GM12878 (cell line): ENCODE data around the gene PREP. TPM values are rescaled to one million over a fixed set of nuclear protein-coding genes. Genes with fewer than 3 reads are reported as not detected.

Experiments
- ATAC-seq: fragments of 200-7000 bp; cut with Tn5 transposase; 3 replicates; pipeline ENCODE4 v1.9.1; 2020; ENCODE audit warnings: mild to moderate bottlenecking, moderate library complexity
- BruUV-seq: library from RNA; stranded (reverse); fragments of 400-500 nt; replicated peaks from 2 replicates; lab custom pipeline; 2021; lab: Mats Ljungman, UMichigan
- CTCF ChIA-PET: fragments of 300-600 bp; sonication (Branson Sonifier 250); formaldehyde crosslinking; extraction: SDS; loops from one replicate; lab custom pipeline; 2021; ENCODE audit warnings: inconsistent platforms; lab: Yijun Ruan, JAX
- POLR2A ChIA-PET: fragments of 350-600 bp; formaldehyde crosslinking; extraction: SDS; loops from one replicate; lab custom pipeline; 2021; ENCODE audit warnings: inconsistent platforms; lab: Charles Lee
- RAD21 ChIA-PET: fragments of 300-600 bp; sonication (Branson Sonifier 250); formaldehyde crosslinking; loops from one replicate; lab custom pipeline; 2023; ENCODE audit warnings: antibody characterized with exemption; ENCODE audit not compliant: unreplicated experiment; lab: Charles Lee
- SMC1A ChIA-PET: fragments of 300-600 bp; sonication (Branson Sonifier 250); formaldehyde crosslinking; loops from one replicate; lab custom pipeline; 2023; ENCODE audit not compliant: unreplicated experiment, uncharacterized antibody; lab: Charles Lee
- DNase-seq: peaks from one replicate; pipeline ENCODE4 v3.0.0-alpha.2; 2011; ENCODE audit warnings: low read depth, low spot score
- FAIRE-seq: peaks from 3 replicates; lab custom pipeline; 2011; peaks lifted over from hg19 to GRCh38; lab: Jason Lieb, UNC
- H2AFZ ChIP-seq: 2 replicates; pipeline ENCODE4 v1.6.0; 2011; ENCODE audit warnings: low read depth, low read length, control low read depth; ENCODE audit not compliant: control insufficient read depth
- H3K27ac ChIP-seq: 2 replicates; pipeline ENCODE4 v1.5.1; 2011; ENCODE audit warnings: control low read depth; ENCODE audit not compliant: control insufficient read depth, insufficient read depth
- H3K27me3 ChIP-seq, 2 experiments: replicated peaks in 1 of 2; 2 replicates each; pipeline versions ENCODE4 v1.6.0 to v1.6.1; 2011; ENCODE audit warnings: low read length in 1 of 2; ENCODE audit not compliant: control insufficient read depth in 2 of 2, insufficient read depth in 2 of 2
- H3K36me3 ChIP-seq, 2 experiments: 2 replicates each; pipeline ENCODE4 v1.5.1; 2011; ENCODE audit warnings: low read length in 1 of 2; ENCODE audit not compliant: control insufficient read depth in 2 of 2, insufficient read depth in 2 of 2
- H3K4me1 ChIP-seq: 2 replicates; pipeline ENCODE4 v1.6.1; 2011; ENCODE audit warnings: mild to moderate bottlenecking, low read length, moderate library complexity, mixed read lengths; ENCODE audit not compliant: control insufficient read depth, insufficient read depth
- H3K4me2 ChIP-seq: 2 replicates; pipeline ENCODE4 v1.6.0; 2011; ENCODE audit warnings: control low read depth; ENCODE audit not compliant: control insufficient read depth, insufficient read depth
- H3K4me3 ChIP-seq: fragments of 200-600 bp; sonication (generic); 2 replicates; pipeline ENCODE4 v1.5.1; 2016
- H3K79me2 ChIP-seq: 2 replicates; pipeline ENCODE4 v1.6.0; 2011; ENCODE audit warnings: low read length; ENCODE audit not compliant: control insufficient read depth, insufficient read depth
- H3K9ac ChIP-seq: 2 replicates; pipeline ENCODE4 v1.8.0; 2011; ENCODE audit warnings: low read length, control low read depth, mixed read lengths; ENCODE audit not compliant: control insufficient read depth, insufficient read depth
- H3K9me3 ChIP-seq: replicated peaks from 3 replicates; pipeline ENCODE4 v1.5.1; 2011; ENCODE audit warnings: mild to moderate bottlenecking, low read length; ENCODE audit not compliant: control insufficient read depth, insufficient read depth
- H4K20me1 ChIP-seq: 2 replicates; pipeline ENCODE4 v1.6.0; 2011; ENCODE audit not compliant: control insufficient read depth, insufficient read depth
- CREB1 ChIP-seq: IDR thresholded peaks from 2 replicates; pipeline ENCODE4 v1.6.1; 2012; ENCODE audit warnings: low read depth, mild to moderate bottlenecking, inconsistent platforms
- E4F1 ChIP-seq: fragments of 450-650 bp; IDR thresholded peaks from 2 replicates; pipeline ENCODE4 v1.6.1; 2018; ENCODE audit warnings: borderline replicate concordance, mild to moderate bottlenecking; ENCODE audit not compliant: partially characterized antibody
- IKZF1 ChIP-seq: fragments of 450-650 bp; conservative IDR thresholded peaks from 2 replicates; pipeline ENCODE4 v1.6.1; 2017; ENCODE audit warnings: antibody characterized with exemption, mild to moderate bottlenecking
- PAX8 ChIP-seq: fragments of 450-650 bp; IDR thresholded peaks from 2 replicates; pipeline ENCODE4 v1.6.1; 2017; ENCODE audit warnings: mild to moderate bottlenecking, moderate library complexity
- POU2F2 ChIP-seq: IDR thresholded peaks from 3 replicates; pipeline ENCODE4 v1.6.1; 2011; ENCODE audit warnings: low read depth, mild to moderate bottlenecking, low read length, borderline replicate concordance
- RCOR1 ChIP-seq: conservative IDR thresholded peaks from 2 replicates; pipeline ENCODE4 v1.6.1; 2012; ENCODE audit warnings: low read depth, low read length, improper control_type of control experiment
- RELB ChIP-seq: fragments of 450-650 bp; IDR thresholded peaks from 2 replicates; pipeline ENCODE4 v1.6.1; 2017; ENCODE audit warnings: low read depth, mild to moderate bottlenecking, moderate library complexity
- STAT1 ChIP-seq: fragments of 450-650 bp; conservative IDR thresholded peaks from 2 replicates; pipeline ENCODE4 v1.6.1; 2014; ENCODE audit warnings: antibody characterized with exemption, mild to moderate bottlenecking
- WGBS: methylation state at CpG from one replicate; pipeline ENCODE4 v1.1.6; 2016; ENCODE audit warnings: low lambda C conversion rate; ENCODE audit not compliant: insufficient replicate concordance, insufficient coverage; ENCODE audit errors: missing lambda C conversion rate; 5-methylcytosine and 5-hydroxymethylcytosine counted together
- in situ Hi-C: fragments of 300-500 bp; cut with MboI; formaldehyde crosslinking; loops from 9 replicates; pipeline ENCODE4 v1.14.3; 2018; ENCODE audit warnings: mixed read lengths
- intact Hi-C: fragments of 100-400 bp; cut with micrococcal nuclease; formaldehyde crosslinking; loops from one replicate; pipeline ENCODE4 v1.14.2; 2022; ENCODE audit not compliant: unreplicated experiment
- polyA plus RNA-seq, 11 experiments: library from polyadenylated mRNA; depleted of rRNA in 4 of 11; unstranded in 6 of 11; stranded (reverse) in 5 of 11; fragments of >200 nt; fragmentation: Nextera tagmentation in 4 of 11; fragmentation: Illumina TruSeq in 1 of 11; extraction: Ambion mirVana in 4 of 11; extraction: Trizol in 1 of 11; gene quantifications; 1 replicate in 1 of 11; 2 replicates in 10 of 11; pipeline versions ENCODE4 v1.2.1 to v1.2.3, GENCODE V29; 2011 to 2016; ENCODE audit warnings: inconsistent platforms in 2 of 11, missing spikeins in 2 of 11, low read depth in 1 of 11
- total RNA-seq, 4 experiments: library from RNA; depleted of rRNA in 3 of 4; stranded (reverse); fragments of >200 nt in 3 of 4; fragmentation: Illumina TruSeq in 1 of 4; extraction: Trizol in 1 of 4; gene quantifications; 2 replicates each; pipeline versions ENCODE4 v1.2.1 to v1.2.3, GENCODE V29; 2013 to 2021

PREP gene
- total and polyA plus RNA-seq, 10 of the 15 experiments (the other 5 are each of a cell fraction or from before 2014, with no cell fraction given), result 6.5 to 33.6 (median 18.1) TPM

GRCh38 chr6:105370351-105370750 is 32.5 kb downstream of the PREP start:
- no peaks in the 10 kb centered on the region for H3K9me3 ChIP-seq
- H2AFZ ChIP-seq, result no peak overlapping the region
- intact Hi-C loops, result no loop called here
- FAIRE-seq, result no peak
- RAD21 ChIA-PET, result no interaction called here
- TF ChIP-seq IKZF1, result no peak
- no peak for TF ChIP-seq STAT1
- no peak for TF ChIP-seq POU2F2
- TF ChIP-seq PAX8, result no peak
- no peak for TF ChIP-seq RELB
- no peak for TF ChIP-seq E4F1
- no peak for TF ChIP-seq RCOR1
- no peak for TF ChIP-seq CREB1
- TF ChIP-seq, all 136 proteins: peak for 0
- no peaks in the 10 kb centered on the region for H4K20me1 ChIP-seq
- no peak for DNase-seq
- in situ Hi-C loops, result no loop called here
- H3K4me1 ChIP-seq, result no peaks in the 10 kb centered on the region
- ChIA-PET SMC1A (interaction anchor here (0.6 to 1.5 kb wide), 2 partner anchors 11 to 13 kb away, joined by 3 read pairs; no protein-coding TSS in a partner anchor), POLR2A (no interaction called here), CTCF (interaction anchor here (0.9 to 1.0 kb wide), 2 partner anchors 15 to 283 kb away, joined by 3 read pairs; no protein-coding TSS in a partner anchor)
- no peak overlapping the region for H3K4me2 ChIP-seq
- ATAC-seq, result no peak
- no peaks in the 10 kb centered on the region for H3K27me3 ChIP-seq
- BruUV-seq, result no TSS peak
- H3K4me3 ChIP-seq, result no peak overlapping the region
- no peaks in the 10 kb centered on the region for H3K79me2 ChIP-seq
- 95% methylated on average over 1 of the region's 1 CpG for WGBS
- H3K9ac ChIP-seq, result no peak overlapping the region
- no peak overlapping the region for H3K27ac ChIP-seq
- peaks cover 4 to 15% of the 10 kb centered on the region in 2 experiments for H3K36me3 ChIP-seq
